BLaER1 (cell line): ENCODE data around the gene PLCZ1.

Experiments
- H3K27ac ChIP-seq: shearing (Covaris generic); formaldehyde crosslinking; 2 replicates; pipeline ENCODE4 v1.8.1; 2022
- H3K27me3 ChIP-seq: shearing (Covaris generic); formaldehyde crosslinking; 2 replicates; pipeline ENCODE4 v1.8.1; 2022
- H3K36me3 ChIP-seq: shearing (Covaris generic); formaldehyde crosslinking; 2 replicates; pipeline ENCODE4 v1.8.1; 2022
- H3K4me1 ChIP-seq: shearing (Covaris generic); formaldehyde crosslinking; 2 replicates; pipeline ENCODE4 v1.8.1; 2022
- H3K4me2 ChIP-seq: shearing (Covaris generic); formaldehyde crosslinking; 2 replicates; pipeline ENCODE4 v1.8.1; 2022
- H3K4me3 ChIP-seq: shearing (Covaris generic); formaldehyde crosslinking; 2 replicates; pipeline ENCODE4 v1.8.1; 2022
- H3K9ac ChIP-seq: shearing (Covaris generic); formaldehyde crosslinking; 2 replicates; pipeline ENCODE4 v1.8.1; 2022
- H3K9me3 ChIP-seq: shearing (Covaris generic); formaldehyde crosslinking; 2 replicates; pipeline ENCODE4 v1.8.1; 2022
- H4K20me1 ChIP-seq: shearing (Covaris generic); formaldehyde crosslinking; 2 replicates; pipeline ENCODE4 v1.8.1; 2022
- Cebpa-rat ChIP-seq: shearing (Covaris generic); IDR thresholded peaks from 2 replicates; pipeline ENCODE4 v1.8.1; 2022

PLCZ1 gene

GRCh38 chr12:18676996-18677588 is 60.7 kb downstream of the PLCZ1 start:
- no peak for TF ChIP-seq Cebpa-rat
- no peaks in the 10 kb centered on the region for H3K4me1 ChIP-seq
- no peaks in the 10 kb centered on the region for H4K20me1 ChIP-seq
- no peak overlapping the region for H3K9ac ChIP-seq
- H3K9me3 ChIP-seq = no peaks in the 10 kb centered on the region
- no peaks in the 10 kb centered on the region for H3K36me3 ChIP-seq
- no peaks in the 10 kb centered on the region for H3K27me3 ChIP-seq
- H3K27ac ChIP-seq = no peak overlapping the region
- no peak overlapping the region for H3K4me2 ChIP-seq
- H3K4me3 ChIP-seq = no peak overlapping the region

GRCh38 chr12:18676141-18676540 is 61.7 kb downstream of the PLCZ1 start:
- H3K27me3 ChIP-seq = no peaks in the 10 kb centered on the region
- no peak overlapping the region for H3K4me3 ChIP-seq
- H4K20me1 ChIP-seq = no peaks in the 10 kb centered on the region

DNA sequence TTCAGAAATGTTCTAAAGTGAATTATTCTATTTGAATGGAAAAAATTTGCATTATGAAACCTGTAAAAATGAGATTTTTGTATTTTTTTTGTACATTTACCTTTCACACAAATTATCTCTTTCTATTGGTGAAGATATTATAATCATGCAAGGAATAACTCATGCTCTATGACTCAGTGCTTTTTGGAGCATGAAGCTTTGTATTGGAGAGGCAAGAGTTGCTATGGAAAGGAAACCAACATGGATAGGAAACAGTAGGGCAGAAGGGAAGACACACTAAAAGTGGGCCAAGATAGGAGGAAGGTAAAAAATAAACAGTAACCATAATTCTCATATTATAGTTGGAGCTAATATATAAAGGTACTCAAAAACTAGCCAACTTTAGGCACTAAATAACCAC is 79.0 kb downstream of the PLCZ1 start:
- no peak for TF ChIP-seq Cebpa-rat
- Histone ChIP-seq H3K27ac (no peak overlapping the region), H3K36me3 (no peaks in the 10 kb centered on the region), H3K9ac (no peak overlapping the region), H3K4me1 (peaks cover 7% of the 10 kb centered on the region; the same call in 1 of the 2 replicates), H3K4me2 (no peak overlapping the region), H3K27me3 (no peaks in the 10 kb centered on the region), H4K20me1 (no peaks in the 10 kb centered on the region), H3K9me3 (no peaks in the 10 kb centered on the region), H3K4me3 (no peak overlapping the region)

More at GRCh38 chr12:18676141-18676540, 61.7 kb downstream of the PLCZ1 start:
- H3K4me2 ChIP-seq = no peak overlapping the region
- no peaks in the 10 kb centered on the region for H3K9me3 ChIP-seq
- H3K27ac ChIP-seq = no peak overlapping the region
- H3K4me1 ChIP-seq = no peaks in the 10 kb centered on the region
- no peak overlapping the region for H3K9ac ChIP-seq
- H3K36me3 ChIP-seq = no peaks in the 10 kb centered on the region
- no peak for TF ChIP-seq Cebpa-rat

DNA sequence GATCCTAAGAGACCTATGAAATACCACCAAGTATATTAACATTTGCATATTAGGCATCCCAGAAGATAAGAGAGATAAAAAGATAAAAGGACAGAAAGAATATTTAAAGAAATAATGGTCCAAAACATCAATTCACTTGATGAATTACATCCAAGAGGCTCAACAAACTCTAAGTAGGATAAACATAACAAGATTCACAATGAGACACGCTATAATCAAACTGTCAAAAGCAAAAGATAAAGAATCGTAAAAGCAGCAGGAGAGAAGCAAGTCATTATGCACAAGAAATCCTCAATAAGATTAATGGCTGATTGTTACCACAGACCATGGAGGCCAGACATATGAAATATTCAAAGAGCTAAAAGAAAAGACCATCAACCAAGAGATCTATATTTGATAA is 79.6 kb downstream of the PLCZ1 start:
- Histone ChIP-seq H4K20me1 (no peaks in the 10 kb centered on the region), H3K36me3 (no peaks in the 10 kb centered on the region), H3K4me1 (peaks cover 7% of the 10 kb centered on the region; the same call in 1 of the 2 replicates), H3K27ac (no peak overlapping the region), H3K4me2 (no peak overlapping the region), H3K9me3 (no peaks in the 10 kb centered on the region), H3K27me3 (no peaks in the 10 kb centered on the region), H3K4me3 (no peak overlapping the region), H3K9ac (no peak overlapping the region)
- TF ChIP-seq Cebpa-rat = no peak

DNA sequence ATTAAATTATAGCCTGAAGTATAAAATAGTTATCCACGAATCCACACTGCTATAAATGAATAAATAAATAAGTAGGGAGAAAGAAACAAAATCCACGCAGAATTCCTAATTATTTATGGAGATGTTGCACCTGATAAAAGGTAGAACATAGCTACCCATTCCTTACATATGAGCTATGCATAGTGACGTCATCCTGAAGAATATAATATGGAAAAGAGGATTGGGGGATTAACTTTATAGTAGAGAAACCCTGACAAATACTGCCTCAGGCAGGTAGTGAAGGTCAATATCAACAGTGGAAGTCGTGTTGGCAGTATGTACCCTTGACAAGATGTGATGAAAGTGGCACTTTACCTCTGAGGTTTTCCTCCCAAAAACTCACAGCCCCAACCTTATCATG is 82.5 kb downstream of the PLCZ1 start:
- H3K27ac ChIP-seq = no peak overlapping the region
- no peak for TF ChIP-seq Cebpa-rat

GRCh38 chr12:18653465-18653864 is 84.3 kb downstream of the PLCZ1 start:
- Histone ChIP-seq H3K27me3 (no peaks in the 10 kb centered on the region), H3K4me3 (no peak overlapping the region), H4K20me1 (no peaks in the 10 kb centered on the region), H3K4me2 (no peak overlapping the region), H3K27ac (no peak overlapping the region), H3K36me3 (no peaks in the 10 kb centered on the region), H3K9ac (no peak overlapping the region), H3K9me3 (no peaks in the 10 kb centered on the region), H3K4me1 (no peaks in the 10 kb centered on the region)
- no peak for TF ChIP-seq Cebpa-rat

More for the DNA sequence above, 82.5 kb downstream of the PLCZ1 start:
- Histone ChIP-seq H3K9me3 (no peaks in the 10 kb centered on the region), H3K4me1 (peaks cover 5% of the 10 kb centered on the region; the same call in 1 of the 2 replicates), H4K20me1 (no peaks in the 10 kb centered on the region), H3K4me2 (no peak overlapping the region), H3K36me3 (no peaks in the 10 kb centered on the region), H3K4me3 (no peak overlapping the region), H3K9ac (no peak overlapping the region), H3K27me3 (no peaks in the 10 kb centered on the region)

DNA sequence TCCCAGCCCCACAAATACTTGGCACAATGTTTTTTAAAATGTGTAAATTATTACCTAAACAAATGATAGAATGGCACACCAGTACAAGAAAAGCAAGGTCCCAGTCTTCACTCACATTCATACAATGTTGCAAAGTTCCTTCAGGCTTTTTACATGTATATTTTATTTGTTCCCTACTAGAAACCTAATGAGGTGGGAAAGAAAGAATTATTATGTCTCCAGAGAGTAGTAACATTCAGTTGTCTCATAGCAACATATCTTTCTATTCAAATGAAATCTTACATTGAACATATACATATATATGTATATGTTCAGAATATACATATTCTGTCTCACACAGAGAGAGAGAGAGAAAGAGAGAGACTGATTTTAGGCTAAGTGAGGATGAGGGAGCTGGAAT is 85.2 kb downstream of the PLCZ1 start:
- Histone ChIP-seq H3K27me3 (no peaks in the 10 kb centered on the region), H3K9me3 (no peaks in the 10 kb centered on the region), H3K9ac (no peak overlapping the region), H3K4me3 (no peak overlapping the region), H3K27ac (no peak overlapping the region), H3K4me1 (no peaks in the 10 kb centered on the region), H3K4me2 (no peak overlapping the region), H3K36me3 (no peaks in the 10 kb centered on the region), H4K20me1 (no peaks in the 10 kb centered on the region)
- no peak for TF ChIP-seq Cebpa-rat

- no peaks in the 10 kb centered on the region for H4K20me1 ChIP-seq
- no peak for TF ChIP-seq Cebpa-rat
- H3K27me3 ChIP-seq = no peaks in the 10 kb centered on the region
- no peaks in the 10 kb centered on the region for H3K4me1 ChIP-seq
- H3K27ac ChIP-seq = no peak overlapping the region
- no peaks in the 10 kb centered on the region for H3K36me3 ChIP-seq
- no peaks in the 10 kb centered on the region for H3K9me3 ChIP-seq
- H3K4me3 ChIP-seq = no peak overlapping the region
- no peak overlapping the region for H3K4me2 ChIP-seq
- H3K9ac ChIP-seq = no peak overlapping the region
Observed at GRCh38 chr12:18651525-18651924, 86.3 kb downstream of the PLCZ1 start.

DNA sequence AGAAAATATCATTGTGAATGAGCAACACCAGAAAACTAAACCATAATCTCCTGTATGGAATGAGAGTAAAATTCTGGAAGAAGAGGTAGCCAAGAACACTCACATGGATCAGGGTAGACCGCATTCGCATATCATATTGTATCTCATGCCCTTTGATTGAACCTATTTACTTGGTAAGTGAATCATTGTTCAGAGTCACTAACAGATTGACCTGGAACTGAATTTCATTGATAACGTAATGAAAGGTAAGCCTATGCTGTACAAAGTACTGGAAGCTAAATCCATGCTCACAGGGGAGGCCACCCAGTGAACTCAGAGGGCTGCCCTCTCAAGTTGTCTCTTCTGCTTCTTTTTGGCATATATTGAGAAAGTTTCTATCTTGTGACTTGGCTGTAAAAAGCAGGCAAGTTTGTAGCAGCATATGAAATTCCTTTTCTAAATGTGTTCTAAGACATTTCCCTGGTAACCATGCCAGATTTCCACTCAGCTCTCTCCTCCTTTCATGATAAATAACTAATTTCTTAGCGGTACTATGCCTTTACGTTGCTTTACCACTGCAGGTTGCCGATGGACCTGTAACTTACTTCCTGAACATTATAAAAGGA is 91.4 kb downstream of the PLCZ1 start:
- H3K4me3 ChIP-seq = no peak overlapping the region
- no peak for TF ChIP-seq Cebpa-rat
- H3K9ac ChIP-seq = no peak overlapping the region
- H3K27me3 ChIP-seq = no peaks in the 10 kb centered on the region
- H3K9me3 ChIP-seq = no peaks in the 10 kb centered on the region
- no peak overlapping the region for H3K27ac ChIP-seq
- H3K36me3 ChIP-seq = no peaks in the 10 kb centered on the region
- H3K4me2 ChIP-seq = no peak overlapping the region
- no peaks in the 10 kb centered on the region for H4K20me1 ChIP-seq
- no peaks in the 10 kb centered on the region for H3K4me1 ChIP-seq

DNA sequence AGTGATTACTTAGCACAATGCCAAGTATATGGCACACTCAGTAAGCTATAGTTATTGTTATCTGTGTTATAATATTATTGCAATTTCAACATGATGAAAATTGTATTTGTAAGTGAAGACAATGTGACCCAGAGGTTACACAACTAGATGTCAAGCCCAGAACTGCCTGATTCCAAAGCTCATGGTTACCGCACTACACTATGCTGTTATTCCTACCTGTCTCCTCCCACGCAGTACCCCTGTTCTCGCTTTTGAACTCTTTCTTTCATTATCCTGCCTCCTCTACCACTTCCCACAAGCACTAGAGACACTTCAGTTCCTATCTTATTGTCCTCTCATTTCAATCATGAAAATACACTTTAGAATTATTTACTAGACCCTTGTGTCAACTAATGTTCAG is 93.2 kb downstream of the PLCZ1 start:
- H4K20me1 ChIP-seq = no peaks in the 10 kb centered on the region
- no peaks in the 10 kb centered on the region for H3K4me1 ChIP-seq
- TF ChIP-seq Cebpa-rat = no peak
- no peaks in the 10 kb centered on the region for H3K27me3 ChIP-seq
- H3K9me3 ChIP-seq = no peaks in the 10 kb centered on the region
- no peak overlapping the region for H3K4me2 ChIP-seq
- H3K27ac ChIP-seq = no peak overlapping the region
- H3K9ac ChIP-seq = no peak overlapping the region
- no peaks in the 10 kb centered on the region for H3K36me3 ChIP-seq
- H3K4me3 ChIP-seq = no peak overlapping the region
